SK-MEL-5 (cell line): ENCODE data around the gene DALRD3. TPM values are rescaled to one million over a fixed set of nuclear protein-coding genes. Genes with fewer than 3 reads are reported as not detected.

ENCODE experiments used
- DNase-seq: peaks from one replicate; pipeline ENCODE4 v3.0.0-alpha.2; 2016; ENCODE audit warnings: low read depth, low spot score
- in situ Hi-C: cut with HindIII; loops from 2 replicates; pipeline ENCODE4 v1.10.0; 2016; ENCODE audit warnings: low sequenced_read_pairs, high pct_unique_total_duplicates, low pct_unique_long_range_greater_than_20kb
- total RNA-seq: library from RNA; depleted of rRNA; stranded (reverse); fragments of >200 nt; shearing (Covaris generic); gene quantifications from 2 replicates; pipeline ENCODE4 v1.2.3, GENCODE V29; 2014

DALRD3 gene
- total RNA-seq, 1 experiment from 2014 or later, result 35.6 TPM

DNA sequence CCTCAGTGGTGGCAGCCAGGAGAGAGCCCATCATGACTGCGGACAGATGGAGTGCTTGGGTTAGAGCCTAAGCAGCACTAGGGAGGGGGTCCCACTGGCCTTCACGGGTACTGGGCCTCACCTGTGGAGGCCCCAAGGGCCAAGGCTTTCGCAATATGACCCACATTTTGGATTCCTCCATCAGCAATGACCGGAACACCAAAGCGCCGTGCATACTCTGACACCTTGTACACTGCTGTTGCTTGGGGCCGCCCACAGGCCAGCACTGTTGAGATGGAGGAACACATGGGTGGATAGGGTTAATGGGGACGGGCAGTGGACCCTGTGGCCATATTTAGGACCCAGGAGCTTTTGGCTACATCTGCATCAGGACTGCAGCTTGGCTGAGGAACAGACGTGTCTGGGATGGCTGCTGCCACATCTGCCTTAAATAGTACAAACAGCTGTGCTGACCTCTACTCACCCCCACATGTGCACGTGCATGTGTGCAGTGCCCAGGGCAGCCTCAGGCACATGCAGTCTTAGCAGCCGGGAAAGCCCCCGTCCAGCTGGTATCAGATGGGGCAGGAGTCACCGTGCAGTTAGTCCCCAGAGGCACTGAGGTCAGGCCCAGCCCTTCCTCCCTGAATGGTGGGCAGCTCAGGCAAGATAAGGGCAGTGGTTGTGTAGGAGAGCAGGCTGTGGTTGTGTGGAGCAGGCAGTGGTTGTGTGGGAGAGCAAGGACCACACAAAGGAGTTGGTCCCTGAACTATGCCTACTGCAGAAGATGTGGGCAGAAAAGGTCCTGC lies 6.8 kb upstream of the DALRD3 start:
- no peak for DNase-seq
- in situ Hi-C loops, result no loop called here

DNA sequence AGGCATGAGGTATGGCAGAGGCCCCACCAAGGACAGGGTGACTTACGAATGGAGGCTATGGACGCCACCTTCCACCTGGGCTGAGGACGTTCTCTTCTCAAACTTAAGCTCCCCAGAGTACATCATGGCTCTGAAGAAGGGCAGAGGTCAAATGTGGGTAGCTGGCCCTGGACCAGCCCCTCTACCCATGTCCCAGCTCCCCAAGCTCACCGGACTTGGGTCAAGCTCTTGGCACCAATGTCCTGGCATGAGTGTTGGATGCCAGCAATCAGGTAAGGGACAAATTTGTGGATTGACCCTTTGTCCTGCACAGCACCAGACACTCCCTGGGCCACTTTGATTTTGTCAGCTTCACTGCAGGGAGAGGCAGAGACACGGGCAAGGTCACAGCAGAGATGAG lies 6.1 kb upstream of the DALRD3 start:
- in situ Hi-C loops, result no loop called here
- no peak for DNase-seq

GRCh38 chr3:49023775-49024174 lies 5.4 kb upstream of the DALRD3 start:
- DNase-seq, result no peak
- in situ Hi-C loops, result no loop called here

DNA sequence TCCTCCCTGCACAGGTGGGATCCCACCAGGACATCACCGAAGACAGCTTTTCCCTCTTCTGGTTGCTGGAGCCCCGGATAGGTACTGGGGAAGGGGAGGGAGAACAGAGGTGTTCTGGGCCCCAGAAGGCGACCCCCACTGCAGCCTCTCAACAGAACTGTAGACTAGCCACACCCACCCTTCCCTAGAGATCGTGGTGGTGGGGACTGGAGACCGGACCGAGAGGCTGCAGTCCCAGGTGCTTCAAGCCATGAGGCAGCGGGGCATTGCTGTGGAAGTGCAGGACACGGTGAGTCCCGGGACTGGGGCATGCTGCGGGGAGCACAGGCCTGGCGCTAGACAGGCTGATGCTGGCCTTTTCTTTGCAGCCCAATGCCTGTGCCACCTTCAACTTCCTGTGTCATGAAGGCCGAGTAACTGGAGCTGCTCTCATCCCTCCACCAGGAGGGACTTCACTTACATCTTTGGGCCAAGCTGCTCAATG lies 4.3 kb upstream of the DALRD3 start:
- in situ Hi-C loops, result no loop called here
- DNase-seq, result no peak

DNA sequence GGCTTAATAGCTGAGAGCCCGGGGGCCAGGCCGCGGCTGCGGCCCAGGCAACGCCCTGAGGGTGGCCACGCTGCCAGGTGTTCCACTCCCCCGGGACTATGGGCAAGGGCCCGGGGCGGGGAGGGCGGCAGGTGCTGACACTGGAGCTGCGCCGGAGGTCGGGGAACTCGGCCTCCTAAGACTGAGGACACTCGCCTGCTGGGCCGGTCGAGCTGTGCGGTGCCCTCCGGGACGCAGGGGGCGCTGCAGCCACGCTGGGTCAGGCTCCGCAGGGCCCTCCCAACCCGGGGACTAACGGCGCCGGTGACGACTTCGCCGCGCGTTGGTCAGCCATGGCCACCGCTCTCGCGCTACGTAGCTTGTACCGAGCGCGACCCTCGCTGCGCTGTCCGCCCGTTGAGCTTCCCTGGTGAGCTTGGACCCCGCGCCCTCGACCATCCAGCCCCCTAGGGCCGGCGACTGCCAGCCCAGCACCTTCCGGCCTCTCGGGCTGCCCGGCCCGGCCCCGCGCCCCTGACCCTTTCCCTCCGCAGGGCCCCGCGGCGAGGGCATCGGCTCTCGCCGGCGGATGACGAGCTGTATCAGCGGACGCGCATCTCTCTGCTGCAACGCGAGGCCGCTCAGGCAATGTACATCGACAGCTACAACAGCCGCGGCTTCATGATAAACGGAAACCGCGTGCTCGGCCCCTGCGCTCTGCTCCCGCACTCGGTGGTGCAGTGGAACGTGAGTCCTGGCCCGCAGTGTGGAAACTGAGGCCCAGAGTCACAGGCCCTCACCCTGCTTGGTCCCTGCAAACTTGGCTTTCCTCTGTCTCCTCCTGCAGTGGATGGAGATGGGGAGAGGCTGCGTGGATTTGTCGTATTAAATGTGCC lies 3.7 kb upstream of the DALRD3 start, which contains the start of gene NDUFAF3:
TSS of gene NDUFAF3 (plus strand) at position 309 of the 875 bp plus-strand sequence. CDS start at position 333, 24 bp downstream.
- in situ Hi-C loops, result no loop called here
- DNase-seq, result peak; percentile 90

DNA sequence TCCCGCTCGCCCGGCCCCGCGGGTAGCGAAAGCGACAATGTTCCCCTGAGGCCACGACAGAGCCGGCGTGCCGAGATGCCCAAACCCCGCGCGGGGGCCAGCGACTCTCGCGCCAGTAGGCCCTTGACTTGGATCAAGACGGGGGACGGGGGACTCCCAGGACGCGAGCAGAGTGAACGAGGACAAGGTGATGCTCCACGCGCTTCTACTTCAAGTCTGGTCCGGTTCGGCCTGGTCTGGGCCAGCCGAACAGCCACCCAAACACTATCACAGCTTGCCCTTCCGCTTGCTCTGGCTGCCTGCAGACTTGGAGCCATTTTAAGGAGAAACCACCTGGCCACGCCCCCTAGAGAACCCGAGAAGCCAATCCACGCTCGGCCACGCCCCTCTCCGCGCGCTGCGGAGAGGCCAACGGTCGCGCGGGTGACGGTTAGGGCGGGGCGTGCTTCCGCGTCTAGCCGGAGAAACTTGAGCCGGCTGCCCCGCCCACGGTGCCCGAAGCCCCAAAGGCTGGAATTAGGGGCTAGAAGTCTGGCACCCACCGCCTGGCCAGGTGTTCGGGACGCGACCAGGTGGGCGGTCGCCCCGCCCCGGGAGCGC lies 2.9 kb upstream of the DALRD3 start:
- peak; percentile 97 for DNase-seq

DNA sequence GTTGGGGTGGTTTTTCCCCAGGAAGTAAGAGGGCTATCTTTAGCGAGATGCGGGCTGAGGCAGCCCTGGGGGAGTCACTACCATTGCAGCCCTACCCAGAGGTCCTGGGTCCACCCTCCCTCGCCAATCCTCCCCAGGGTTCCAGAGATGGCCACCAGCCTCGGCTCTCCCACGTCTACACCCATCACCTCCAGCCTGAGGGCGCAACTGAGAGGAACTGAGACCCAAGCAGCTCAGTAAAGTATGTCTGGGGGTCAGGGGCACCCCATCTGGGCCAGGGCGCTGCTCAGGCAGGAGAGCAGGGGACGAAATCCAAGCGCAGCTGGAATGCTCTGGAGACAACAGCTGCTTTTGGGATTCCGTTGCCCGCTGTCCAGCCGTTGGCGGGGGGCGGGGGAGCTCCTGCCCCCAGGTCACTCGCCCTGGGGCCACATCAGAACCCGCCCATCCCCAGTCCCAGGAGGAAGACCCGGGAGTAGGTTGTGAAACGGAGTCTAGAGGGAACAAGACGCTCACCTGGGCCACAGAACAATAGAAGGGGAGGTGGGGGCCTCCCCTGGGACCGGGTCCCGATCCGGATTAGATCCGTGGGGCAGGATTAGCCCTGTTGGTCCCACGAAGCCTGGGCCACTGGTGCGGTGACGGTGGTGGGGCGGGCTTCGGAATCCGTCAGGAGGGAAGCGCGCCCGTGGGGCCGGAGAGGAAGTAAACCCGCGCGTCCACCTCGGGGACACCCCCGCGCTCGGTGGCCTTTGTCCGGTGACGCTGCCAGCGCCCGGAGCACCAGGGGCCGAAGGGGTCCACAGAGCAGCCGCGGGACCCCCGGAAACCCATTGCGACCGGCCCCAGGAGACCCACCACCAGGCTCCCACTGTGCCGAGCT lies 2.2 kb upstream of the DALRD3 start:
- in situ Hi-C loops, result no loop called here
- no peak for DNase-seq

More for the DNA sequence above, 2.9 kb upstream of the DALRD3 start:
- in situ Hi-C loops, result no loop called here

- in situ Hi-C loops, result no loop called here
- DNase-seq, result no peak
Measured at GRCh38 chr3:49019941-49020329, 1.6 kb upstream of the DALRD3 start.

DNA sequence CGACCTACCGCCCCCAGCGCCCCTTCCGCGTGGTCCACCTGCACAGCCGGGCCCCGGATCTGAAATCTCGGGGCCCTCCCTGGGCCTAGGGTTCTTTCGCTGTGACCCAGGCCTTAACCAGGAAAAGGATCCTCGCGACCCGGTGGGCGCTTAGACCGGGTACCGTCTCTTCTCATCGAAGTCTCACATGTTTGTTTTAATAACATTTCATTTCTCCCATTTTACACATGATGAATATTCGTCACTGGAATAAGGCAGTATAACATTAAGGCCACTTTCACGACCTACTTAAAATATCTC lies 277 bp upstream of the DALRD3 start:
- in situ Hi-C loops, result no loop called here
- no peak for DNase-seq

GRCh38 chr3:49017229-49017970 lies 980 bp downstream of the DALRD3 start:
- in situ Hi-C loops, result no loop called here
- no peak for DNase-seq

- in situ Hi-C loops, result no loop called here
- DNase-seq, result no peak
Measured at GRCh38 chr3:49016414-49017228, 1.8 kb downstream of the DALRD3 start.

DNA sequence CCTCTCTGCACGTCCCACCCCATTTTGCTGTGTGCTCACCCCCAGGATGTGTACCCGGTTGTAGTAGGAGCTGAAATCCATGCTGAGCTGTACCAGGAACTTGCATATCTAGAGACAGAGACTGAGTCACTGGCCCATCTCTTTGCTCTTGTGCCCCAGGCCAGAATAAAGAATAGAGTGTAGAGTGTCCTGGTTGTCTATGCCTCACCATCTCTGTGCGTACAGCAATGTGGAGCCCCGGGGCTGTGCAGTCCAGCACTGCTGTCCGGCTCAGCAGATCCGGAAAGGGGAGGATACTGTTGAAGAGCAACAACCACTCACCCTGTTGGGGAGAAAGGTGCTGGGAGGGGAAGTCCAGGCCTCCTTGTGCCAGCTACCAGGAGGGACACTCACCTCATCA lies 2.6 kb downstream of the DALRD3 start:
- DNase-seq, result no peak
- in situ Hi-C loops, result no loop called here

GRCh38 chr3:49015072-49015471 lies 3.3 kb downstream of the DALRD3 start:
- in situ Hi-C loops, result no loop called here
- no peak for DNase-seq

DNA sequence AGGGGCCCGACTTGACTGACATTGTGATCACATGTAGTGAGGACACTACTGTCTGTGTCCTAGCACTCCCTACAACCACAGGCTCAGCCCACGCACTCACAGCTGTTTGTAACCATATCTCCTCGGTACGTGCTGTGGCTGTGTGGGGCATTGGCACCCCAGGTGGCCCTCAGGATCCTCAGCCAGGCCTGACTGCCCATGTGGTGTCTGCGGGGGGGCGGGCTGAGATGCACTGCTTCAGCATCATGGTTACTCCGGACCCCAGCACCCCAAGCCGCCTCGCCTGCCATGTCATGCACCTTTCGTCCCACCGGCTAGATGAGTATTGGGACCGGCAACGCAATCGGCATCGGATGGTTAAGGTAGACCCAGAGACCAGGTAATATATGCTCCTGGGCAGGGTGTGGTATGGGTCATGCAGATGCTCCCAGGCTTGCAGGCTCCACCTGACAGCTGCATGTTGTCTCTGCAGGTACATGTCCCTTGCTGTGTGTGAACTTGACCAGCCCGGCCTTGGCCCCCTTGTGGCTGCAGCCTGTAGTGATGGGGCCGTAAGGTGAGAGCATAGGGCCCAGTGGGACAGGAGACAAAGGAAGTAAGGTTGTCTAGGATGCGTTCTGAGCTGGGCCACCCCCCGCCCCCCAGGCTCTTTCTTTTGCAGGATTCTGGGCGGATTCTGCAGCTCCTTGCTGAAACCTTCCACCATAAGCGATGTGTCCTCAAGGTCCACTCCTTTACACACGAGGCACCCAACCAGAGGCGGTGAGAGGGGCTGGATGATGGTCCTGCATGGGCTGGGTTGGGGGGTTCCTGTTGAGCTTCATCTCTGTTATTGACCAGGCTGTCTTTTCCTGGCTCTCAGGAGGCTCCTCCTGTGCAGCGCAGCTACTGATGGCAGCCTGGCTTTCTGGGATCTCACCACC lies 4.4 kb downstream of the DALRD3 start:
- in situ Hi-C loops, result no loop called here

DNA sequence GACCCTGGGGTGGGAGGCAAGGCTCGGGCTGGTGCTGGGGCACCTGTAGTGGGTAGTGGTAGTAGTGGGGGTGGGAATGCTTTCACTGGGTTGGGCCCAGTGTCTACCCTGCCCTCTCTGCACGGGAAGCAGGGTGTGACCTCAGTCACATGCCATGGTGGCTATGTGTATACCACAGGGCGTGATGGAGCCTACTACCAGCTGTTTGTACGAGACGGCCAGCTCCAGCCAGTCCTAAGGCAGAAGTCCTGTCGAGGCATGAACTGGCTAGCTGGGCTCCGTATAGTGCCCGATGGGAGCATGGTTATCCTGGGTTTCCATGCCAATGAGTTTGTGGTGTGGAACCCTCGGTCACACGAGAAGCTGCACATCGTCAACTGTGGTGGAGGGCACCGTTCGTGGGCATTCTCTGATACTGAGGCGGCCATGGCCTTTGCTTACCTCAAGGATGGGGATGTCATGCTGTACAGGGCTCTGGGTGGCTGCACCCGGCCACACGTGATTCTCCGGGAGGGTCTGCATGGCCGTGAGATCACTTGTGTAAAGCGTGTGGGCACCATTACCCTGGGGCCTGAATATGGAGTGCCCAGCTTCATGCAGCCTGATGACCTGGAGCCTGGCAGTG lies 5.2 kb downstream of the DALRD3 start:
- in situ Hi-C loops, result no loop called here
- DNase-seq, result no peak

More for the DNA sequence above, 4.4 kb downstream of the DALRD3 start:
- peak; percentile 66 for DNase-seq
